ENCODE data around the gene HNRNPK. TPM values are rescaled to one million over a fixed set of nuclear protein-coding genes. Genes with fewer than 3 reads are reported as not detected.

HNRNPK gene
- total RNA-seq, 1 donor from 2014 or later: 720 TPM

- Mint-ChIP-seq H3K4me3 (ENCODE audit: low read depth) (no peak overlapping the region), H3K9me3 (ENCODE audit: low read depth) (no peaks in the 10 kb centered on the region), H3K27me3 (no peaks in the 10 kb centered on the region), H3K36me3 (ENCODE audit: insufficient read depth) (peaks cover 2% of the 10 kb centered on the region), H3K27ac (no peak overlapping the region), H3K4me1 (ENCODE audit: low read depth) (peaks cover 10% of the 10 kb centered on the region)
- DNase-seq (ENCODE audit: low spot score, unreplicated experiment): no peak
- no peak for TF ChIP-seq CTCF (IDR thresholded peaks at IDR 0.05; ENCODE audit: unreplicated experiment)
These were observed 43.5 kb downstream of the HNRNPK start for GRCh38 chr9:83936523-83936922.

GRCh38 chr9:83935276-83935935, 44.6 kb downstream of the HNRNPK start:
- H3K27ac Mint-ChIP-seq: no peak overlapping the region
- no peaks in the 10 kb centered on the region for H3K36me3 Mint-ChIP-seq (ENCODE audit: insufficient read depth)
- H3K4me1 Mint-ChIP-seq (ENCODE audit: low read depth): peaks cover 10% of the 10 kb centered on the region
- no peak overlapping the region for H3K4me3 Mint-ChIP-seq (ENCODE audit: low read depth)
- no peaks in the 10 kb centered on the region for H3K27me3 Mint-ChIP-seq
- H3K9me3 Mint-ChIP-seq (ENCODE audit: low read depth): no peaks in the 10 kb centered on the region
- no peak for TF ChIP-seq CTCF (IDR thresholded peaks at IDR 0.05; ENCODE audit: unreplicated experiment)
- no peak for DNase-seq (ENCODE audit: low spot score, unreplicated experiment)

GRCh38 chr9:83934569-83935275, 45.3 kb downstream of the HNRNPK start:
- H3K36me3 Mint-ChIP-seq (ENCODE audit: insufficient read depth): no peaks in the 10 kb centered on the region
- H3K27me3 Mint-ChIP-seq: no peaks in the 10 kb centered on the region
- no peak for DNase-seq (ENCODE audit: low spot score, unreplicated experiment)
- TF ChIP-seq CTCF (IDR thresholded peaks at IDR 0.05; ENCODE audit: unreplicated experiment): no peak
- H3K4me3 Mint-ChIP-seq (ENCODE audit: low read depth): no peak overlapping the region
- H3K9me3 Mint-ChIP-seq (ENCODE audit: low read depth): no peaks in the 10 kb centered on the region
- H3K27ac Mint-ChIP-seq: no peak overlapping the region
- peaks cover 10% of the 10 kb centered on the region for H3K4me1 Mint-ChIP-seq (ENCODE audit: low read depth)

GRCh38 chr9:83933790-83934189, 46.2 kb downstream of the HNRNPK start:
- Mint-ChIP-seq H3K4me1 (ENCODE audit: low read depth) (peaks cover 10% of the 10 kb centered on the region), H3K9me3 (ENCODE audit: low read depth) (no peaks in the 10 kb centered on the region), H3K36me3 (ENCODE audit: insufficient read depth) (no peaks in the 10 kb centered on the region), H3K27ac (no peak overlapping the region), H3K27me3 (no peaks in the 10 kb centered on the region), H3K4me3 (ENCODE audit: low read depth) (no peak overlapping the region)
- no peak for DNase-seq (ENCODE audit: low spot score, unreplicated experiment)
- TF ChIP-seq CTCF (IDR thresholded peaks at IDR 0.05; ENCODE audit: unreplicated experiment): no peak

- TF ChIP-seq CTCF (IDR thresholded peaks at IDR 0.05; ENCODE audit: unreplicated experiment): no peak
- H3K27ac Mint-ChIP-seq: no peak overlapping the region
- no peaks in the 10 kb centered on the region for H3K9me3 Mint-ChIP-seq (ENCODE audit: low read depth)
- H3K4me3 Mint-ChIP-seq (ENCODE audit: low read depth): no peak overlapping the region
- H3K4me1 Mint-ChIP-seq (ENCODE audit: low read depth): peaks cover 11% of the 10 kb centered on the region
- H3K27me3 Mint-ChIP-seq: no peaks in the 10 kb centered on the region
- H3K36me3 Mint-ChIP-seq (ENCODE audit: insufficient read depth): no peaks in the 10 kb centered on the region
- DNase-seq (ENCODE audit: low spot score, unreplicated experiment): no peak
These were observed 47.2 kb downstream of the HNRNPK start for GRCh38 chr9:83932851-83933250.

All from progenitor cell of endocrine pancreas (in vitro differentiated cells).